UCSD-AML1 (cell line): ENCODE data around the gene RTL9.

Experiments
- DNase-seq: peaks from one replicate; lab custom pipeline; 2025; ENCODE audit not compliant: unreplicated experiment; lab: John Stamatoyannopoulos, UW

RTL9 gene

DNA sequence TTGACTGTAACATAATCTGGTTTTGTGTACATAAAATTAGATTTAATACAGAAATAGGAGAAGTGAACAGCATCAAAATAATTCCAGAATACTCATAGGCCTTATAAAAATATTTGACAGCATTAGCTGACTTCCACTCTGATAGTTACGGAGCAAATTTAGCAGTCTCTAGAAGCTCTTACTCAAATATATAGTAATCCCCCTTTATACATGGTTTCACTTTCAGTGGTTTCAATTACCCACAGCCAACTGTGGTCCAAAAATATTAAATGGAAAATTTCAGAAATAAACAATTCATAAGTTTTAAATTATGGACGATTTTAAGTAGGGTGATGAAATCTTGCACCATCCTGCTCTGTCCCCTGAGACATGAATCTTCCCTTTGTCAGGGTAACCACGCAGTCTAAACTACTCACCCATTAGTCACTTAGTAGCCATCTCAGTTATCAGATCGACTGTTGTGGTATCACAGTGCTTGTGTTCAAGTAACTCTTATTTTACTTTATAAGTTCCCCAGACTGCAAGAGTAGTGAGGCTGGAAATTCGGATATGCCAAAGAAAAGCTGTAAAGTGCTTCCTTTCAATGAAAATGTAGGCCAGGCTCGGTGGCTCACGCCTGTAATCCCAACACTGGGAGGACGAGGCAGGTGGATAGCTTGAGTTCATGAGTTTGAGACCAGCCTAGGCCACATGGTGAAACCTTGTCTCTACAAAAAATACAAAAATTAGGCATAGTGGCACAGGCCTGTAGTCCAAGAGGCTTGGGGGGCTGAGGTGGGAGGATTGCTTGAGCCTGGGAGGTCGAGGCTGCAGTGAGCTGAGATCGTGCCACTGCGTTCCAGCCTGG is 17.2 kb upstream of the RTL9 start:
- DNase-seq, result no peak

DNA sequence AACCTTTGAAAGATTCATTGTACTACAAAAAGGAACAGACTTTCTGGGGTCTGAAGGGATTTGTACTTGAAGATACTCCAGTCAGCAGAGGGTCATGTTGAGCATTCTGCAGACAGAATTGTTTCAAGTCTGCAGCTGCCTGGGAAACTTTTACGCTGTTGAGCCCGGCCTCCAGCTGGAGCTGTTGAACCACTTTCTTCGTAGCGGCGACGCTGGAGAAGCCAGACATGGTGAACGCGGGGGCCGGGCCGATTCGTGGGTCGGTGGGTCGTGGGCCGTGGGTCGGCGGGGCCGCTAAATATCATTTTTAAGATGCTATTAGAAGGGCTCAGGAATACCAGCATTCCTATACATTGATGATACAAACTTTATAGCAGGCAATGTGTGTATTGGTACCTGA is 12.0 kb upstream of the RTL9 start:
- DNase-seq, result no peak

DNA sequence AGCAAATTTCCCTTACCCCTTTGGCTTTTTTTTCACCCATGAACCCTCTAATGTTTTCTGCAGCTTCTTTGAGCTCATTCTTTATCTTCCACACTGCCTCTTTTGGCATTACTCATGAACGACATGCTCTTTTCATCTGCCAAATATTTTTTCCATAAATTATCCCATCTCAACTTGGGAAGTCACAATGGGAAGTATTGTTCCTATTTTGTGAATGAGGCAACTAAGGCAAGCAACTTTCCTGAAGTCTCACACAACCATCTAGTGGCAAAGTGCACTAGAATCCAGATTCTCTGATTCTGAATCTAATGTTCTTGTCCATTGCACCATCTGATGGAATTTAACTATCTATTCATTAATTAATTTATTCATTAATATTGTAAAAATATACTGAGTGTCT is 625 bp downstream of the RTL9 start:
- no peak for DNase-seq

DNA sequence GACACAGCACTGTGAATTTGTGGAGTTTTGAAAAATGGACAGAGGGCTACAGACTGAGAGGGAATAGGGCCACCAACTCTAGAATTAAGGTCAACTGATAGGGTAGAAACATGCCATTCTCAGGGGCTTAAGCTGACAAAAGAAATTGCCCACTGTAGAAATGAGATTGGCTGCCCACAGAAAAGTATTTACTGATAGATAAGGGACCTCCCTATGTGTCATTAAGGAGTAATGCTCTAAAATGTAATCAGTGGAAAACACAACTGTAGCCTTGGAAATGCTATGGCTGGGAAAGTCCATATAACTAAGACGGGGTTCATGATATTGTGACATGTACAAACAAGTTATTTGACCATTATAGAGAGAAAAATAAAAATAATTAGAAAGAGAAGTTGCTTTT is 4.6 kb downstream of the RTL9 start:
- no peak for DNase-seq

DNA sequence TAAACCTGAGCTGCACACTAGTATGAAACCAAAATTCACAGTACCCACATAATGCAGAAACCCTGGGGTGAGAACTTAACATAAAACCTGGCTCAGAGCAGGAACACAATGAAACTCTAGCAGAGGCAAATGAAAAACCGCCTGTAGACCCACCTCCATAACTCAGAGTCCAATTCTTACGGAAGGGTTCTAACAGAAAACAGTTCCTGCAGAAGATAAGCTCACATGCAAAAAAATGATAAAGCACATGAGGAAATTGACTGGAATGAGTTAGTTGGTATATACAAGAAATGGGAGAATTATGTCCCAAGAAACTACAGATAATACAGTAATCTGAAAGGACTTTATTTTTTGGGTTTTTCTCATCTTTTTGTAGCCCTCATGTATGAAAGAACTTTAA is 14.7 kb downstream of the RTL9 start:
- DNase-seq, result no peak

DNA sequence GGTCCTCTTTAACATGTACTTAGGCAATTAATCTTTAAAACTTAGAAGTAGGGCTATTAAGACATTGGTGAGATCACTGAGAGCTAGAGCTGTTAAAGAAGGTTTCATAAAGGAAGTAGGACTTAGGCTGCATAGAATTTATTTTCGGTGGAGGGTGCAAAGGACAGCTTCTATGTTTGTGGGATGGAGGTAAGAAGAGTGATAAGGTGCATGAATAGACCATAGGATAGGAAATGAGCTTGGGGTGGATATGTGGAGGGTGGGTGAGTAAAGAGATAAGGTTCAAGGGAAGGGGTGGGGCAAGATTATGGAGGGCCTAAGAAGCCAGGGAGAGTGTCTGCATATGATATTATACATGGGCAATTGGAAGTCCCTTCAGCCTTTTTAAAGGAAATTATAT is 15.9 kb downstream of the RTL9 start:
- no peak for DNase-seq

DNA sequence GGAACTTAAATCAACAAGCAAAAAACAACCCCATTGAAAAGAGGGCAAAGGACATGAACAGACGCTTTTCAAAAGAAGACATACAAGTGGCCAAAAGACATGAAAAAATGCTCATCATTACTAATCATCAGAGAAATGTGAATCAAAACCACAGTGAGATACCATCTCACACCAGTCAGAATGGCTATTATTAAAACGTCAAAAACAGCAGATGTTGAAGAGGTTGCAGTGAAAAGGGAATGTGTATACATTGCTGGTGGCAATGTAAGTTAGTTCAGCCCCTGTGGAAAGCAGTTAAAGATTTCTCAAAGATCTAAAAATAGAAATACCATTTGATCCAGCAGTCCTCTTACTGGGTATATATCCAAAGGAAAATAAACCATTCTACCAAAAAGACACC is 22.6 kb downstream of the RTL9 start:
- DNase-seq, result no peak

DNA sequence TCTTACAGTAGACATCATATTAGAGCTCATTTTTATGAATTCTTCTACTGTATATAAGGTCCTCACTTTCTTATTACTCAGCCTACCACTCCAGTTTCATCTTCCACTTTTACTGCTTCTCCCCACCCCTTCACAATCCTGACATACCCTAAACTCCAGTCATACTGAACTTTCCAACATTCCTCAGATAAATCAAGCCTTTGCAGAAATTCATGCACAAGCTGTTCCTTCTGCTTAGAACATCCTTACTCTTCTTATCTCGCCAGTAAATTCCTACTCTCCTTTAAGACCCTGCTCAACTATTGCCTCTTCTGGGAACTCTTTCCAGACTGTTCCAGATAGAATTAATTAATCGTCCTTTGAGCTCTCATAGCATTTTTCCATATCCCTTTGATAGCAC is 24.8 kb downstream of the RTL9 start:
- DNase-seq, result no peak

DNA sequence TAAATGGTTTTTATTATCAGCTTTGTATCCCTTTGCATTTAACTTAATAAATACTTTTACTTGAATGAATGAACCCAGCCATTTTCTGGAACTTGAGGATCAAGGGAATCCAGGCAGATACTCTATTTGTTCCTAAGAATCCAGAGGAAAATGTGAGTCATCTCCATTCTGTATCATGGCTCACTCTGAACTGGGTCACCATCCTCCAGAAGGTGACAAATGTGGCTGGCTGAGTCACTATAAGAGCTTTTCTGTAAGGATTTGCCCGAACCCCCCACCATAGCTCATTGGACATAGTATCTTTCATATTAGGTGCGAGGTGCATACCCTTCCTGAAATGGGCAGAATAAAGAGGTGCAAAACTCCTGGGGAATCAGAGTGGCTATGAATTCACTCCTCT is 25.8 kb downstream of the RTL9 start:
- no peak for DNase-seq

DNA sequence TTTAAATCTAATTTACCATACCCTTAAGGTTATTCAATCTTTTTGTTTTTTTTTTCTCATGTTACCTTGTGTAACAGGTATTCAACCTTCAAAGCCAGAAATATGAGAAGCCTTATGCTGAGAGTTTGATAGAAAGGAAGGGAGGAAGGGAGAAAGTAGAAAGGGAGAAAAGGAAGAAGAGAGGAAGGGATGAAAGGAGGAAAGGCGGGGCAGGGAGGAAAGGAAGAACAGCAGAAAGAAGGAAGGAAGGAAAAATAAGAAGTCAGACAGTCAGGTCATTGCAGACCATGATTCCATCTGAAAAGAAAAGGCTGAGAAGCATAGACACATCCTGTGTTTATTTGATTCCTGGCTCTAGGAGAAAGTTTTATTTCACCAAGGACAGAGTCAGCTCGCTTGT is 30.9 kb downstream of the RTL9 start:
- no peak for DNase-seq

DNA sequence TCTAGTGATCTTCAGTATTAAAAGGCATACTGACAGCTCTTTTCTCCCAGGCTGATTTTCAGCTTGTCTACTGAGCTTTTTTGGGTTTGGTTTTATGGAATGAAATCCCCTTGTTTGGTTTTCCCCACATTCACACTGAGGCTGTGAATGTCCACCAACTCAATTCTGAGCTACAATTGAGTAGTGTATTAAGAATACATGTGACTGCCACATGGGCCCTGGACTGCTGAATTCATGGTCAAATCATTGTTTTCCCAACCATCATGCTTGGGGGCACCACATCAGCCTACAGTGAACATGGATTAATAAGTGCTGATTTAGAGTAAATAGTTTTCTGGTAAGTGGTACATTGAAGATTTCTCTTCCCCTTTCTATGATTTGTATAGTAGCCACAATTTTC is 32.4 kb downstream of the RTL9 start:
- DNase-seq, result no peak

DNA sequence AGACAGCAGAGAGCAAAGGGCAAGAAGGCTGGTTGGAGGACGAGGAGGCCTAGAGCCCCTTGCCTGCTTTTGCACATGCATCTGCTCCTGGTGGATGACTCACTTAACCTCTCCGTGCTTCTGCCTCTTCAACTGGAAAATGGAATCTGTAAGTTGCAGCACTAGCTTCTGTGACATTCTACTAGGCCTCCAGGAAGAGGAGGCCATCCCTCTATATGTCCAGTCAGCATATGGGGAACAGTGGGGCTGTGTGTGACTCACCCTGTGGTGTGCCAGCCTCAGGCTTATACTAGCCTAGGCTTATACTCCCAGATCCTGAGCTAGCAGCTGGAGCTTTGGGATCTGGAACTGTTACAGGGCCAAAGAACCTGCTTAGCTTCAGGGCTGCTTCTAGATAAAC is 36.0 kb downstream of the RTL9 start:
- DNase-seq, result no peak

DNA sequence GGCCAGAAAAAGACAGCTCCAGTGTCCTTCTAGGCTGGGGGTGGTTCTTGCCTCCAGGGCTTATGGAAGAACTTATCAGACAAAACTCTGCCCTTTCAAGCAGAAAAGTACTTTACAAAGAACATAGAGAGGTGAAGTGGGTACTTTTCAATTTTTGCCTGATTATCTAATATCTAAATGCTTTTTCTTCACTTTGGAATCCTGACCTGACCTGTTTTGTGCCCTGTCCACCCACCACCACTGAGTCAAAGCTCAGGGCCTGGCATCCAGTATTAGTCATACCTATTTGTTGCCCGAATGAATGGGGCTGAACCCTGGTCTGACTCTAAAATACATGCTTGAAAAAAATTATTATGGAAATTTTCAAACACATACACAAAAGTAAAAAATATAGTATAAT is 37.2 kb downstream of the RTL9 start:
- no peak for DNase-seq

DNA sequence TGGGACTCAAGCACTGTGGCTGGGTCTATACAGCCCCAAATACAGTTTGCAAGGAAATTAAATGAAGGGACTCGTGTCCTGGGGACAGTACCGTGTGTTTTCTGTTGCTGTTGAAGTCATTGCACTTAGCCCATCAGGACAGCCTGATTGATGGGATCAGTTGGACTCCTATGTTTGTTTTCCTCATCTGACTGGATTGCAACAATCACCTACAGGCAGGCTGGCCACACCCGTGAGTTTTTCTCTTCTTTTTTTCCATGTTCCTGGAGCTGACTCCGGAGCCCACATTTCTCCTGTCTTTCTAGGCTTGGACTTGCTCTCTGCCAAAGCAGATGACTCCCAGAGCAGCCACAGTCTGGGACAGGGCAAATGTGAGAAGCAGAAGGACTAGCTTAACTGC is 38.1 kb downstream of the RTL9 start:
- DNase-seq, result no peak

DNA sequence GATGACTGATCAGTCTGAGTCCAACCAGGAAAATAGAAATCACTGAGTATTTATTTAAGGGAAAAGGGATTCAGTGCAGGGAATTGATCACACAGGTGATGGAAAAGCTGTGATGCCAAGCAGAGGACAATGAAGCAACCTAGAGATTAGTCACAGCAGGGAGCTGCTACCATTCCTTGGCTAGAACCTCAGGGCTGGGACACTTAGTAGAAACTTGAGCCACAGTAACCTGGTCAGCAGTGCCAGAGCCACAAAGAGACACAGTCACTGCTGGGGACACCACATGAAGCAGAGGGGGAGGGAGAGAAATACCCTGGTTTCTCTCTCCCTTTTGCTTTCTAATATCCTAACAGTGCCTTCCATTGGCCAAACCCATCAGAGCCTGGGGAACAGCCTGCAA is 38.7 kb downstream of the RTL9 start:
- no peak for DNase-seq

DNA sequence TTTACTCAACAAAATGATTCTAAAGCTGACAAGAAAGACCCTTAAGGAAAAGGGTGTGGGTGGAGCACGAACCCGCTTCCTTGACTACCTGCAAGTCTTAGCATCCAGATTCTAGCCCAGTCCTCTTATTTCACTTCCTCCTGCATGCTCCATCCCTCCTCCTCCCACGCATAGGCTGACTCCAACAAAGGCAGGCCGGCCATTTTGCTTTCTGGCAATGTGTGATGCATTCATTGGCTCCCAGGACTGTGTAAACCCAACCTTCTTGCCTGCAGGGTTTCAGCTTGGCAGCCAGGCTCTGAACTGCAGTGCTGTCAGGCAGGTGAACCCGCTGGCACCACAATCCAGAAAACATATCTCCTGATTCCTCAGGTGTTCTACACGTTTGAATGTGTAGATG is 39.3 kb downstream of the RTL9 start:
- no peak for DNase-seq

DNA sequence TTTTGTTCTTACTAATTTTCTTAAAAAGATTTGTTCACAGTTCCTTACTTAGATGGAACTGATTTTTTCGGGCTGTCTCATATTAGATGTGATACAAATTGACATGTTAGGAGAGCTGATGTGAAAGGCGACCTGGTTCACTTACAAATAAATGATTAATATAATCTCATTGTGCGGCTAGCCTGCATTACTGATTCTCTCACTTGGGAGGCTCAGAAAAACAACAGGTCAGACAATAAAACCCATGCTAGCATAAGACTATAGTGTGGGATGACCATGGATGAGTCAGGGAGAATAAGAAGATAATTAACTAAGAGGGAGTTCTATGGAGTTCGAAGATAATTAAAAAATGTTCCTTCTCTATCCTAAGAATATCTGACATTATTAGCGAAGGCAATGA is 40.8 kb downstream of the RTL9 start:
- no peak for DNase-seq

DNA sequence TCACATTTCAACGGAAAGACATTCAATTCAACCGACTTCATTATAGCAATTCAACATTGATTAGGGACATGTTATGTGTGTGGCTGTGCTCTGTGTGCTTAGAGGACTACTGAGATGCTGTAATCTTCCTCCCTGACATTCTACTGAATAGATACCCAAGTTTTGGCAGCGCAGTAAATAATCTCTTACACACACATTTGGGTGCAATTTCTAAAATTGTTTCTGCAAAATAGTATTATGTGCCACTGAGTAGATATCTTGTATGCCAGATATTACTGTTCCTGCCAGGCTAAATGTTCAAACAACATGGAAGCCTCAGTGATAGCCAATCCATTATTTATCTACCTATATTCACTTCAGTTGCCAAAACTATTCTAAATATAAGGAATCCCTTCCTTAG is 41.3 kb downstream of the RTL9 start:
- no peak for DNase-seq

DNA sequence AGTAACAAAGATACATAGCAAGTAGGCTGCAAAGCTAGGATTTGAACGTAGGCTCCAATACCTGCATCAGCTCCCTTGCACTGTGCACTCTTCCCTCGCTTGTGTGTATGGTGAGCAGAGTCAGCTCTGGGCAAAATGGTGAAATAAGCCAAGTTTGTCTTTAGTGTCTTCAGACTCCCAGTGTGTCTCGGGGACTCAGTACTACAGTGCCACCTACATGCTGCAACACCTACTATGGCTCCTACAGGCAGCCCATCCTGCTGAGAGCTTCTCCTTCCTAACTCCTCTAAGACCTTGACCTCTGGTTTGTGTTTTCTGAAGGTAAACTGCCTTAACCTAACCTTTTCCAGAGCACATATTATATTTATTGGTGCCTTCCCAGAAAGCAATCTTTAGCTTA is 42.5 kb downstream of the RTL9 start:
- DNase-seq, result no peak

DNA sequence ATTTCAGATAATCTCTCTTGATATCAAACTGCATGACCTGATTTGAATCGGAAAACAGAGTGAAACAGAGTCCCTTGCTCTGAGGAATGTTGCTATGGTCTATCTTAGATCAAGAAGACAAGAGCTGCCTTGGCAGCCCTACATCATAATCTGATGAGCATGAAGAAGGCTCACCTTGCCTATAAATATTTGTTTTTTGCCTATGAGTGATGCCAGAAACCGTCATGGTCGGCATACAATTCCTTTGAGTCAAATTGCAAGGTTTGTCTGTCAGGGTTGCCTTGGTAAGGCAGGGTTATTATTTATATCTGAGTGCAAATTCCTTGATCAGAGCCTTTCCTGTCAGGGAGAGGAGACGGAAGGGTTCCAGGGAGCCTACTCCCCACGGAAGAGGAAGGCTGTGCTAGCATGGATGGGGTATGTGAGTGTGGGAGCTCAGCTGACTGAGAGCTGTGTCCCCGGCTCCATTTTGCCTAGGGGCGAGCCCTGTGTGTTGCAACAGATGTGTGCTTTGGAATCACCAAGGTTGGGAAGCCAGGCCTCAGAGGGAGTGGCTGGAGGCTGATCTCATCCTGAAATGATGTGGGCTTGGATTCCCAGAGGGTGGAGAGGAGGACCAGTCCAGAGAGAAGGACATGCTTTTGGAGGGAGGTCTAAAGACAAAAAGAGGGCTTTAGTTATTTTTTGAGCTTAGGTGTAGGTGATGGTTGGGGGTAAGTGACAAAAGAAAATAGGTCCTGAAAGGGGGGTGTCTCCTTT is 43.6 kb downstream of the RTL9 start:
- no peak for DNase-seq

DNA sequence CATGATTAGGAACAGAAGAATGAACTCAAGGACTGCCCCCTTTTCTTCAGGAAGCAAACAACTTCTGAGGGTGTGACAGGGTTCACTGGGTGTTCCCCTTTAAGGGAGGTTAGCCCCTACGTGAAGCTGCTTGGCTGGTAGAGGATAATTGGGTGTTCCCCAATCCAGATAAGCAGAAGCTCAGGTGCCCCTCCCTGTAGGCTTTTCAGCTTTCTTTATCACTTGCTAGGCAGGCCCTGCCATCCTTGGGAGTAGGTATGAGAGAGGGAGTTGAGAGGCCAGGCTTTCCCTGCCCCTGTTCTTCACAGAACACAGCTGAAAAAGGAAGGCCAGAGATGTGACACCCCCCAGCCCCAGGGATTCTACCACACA is 44.2 kb downstream of the RTL9 start:
- no peak for DNase-seq

DNA sequence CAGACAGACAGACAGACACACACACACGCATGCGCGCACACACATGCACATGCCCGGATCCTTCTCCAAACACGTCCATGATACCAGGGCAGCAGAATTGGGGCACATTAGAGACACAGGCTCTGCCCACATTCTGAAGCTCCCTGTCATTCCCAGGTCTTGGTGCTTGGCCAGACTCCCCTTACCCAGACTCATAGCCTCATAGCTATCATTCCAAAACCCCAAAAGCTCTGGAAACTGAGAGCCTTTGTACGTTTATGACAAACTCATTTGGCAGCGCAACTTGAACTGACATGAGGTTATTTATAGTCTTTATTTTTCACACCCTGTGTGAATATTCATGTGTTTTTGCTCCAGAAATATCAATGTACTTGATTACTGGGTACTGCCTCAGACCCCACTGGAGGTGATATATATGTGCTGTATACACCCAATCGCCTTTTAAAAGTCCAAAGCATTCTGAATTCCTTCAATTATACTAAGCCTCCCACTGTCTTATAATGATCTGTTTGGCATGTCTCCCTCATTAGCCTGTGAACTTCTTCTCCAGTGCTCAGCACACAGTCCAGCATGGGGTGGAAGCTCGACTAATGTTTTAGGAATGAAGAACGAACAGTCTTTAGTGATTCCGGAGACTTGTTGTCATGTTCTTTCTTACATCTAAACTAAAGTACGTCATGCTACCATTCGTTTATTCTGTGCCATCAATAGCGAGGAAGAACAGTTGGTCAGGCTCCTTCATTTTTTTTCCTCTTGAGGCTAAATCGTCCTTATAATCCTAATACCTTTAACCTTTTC is 45.0 kb downstream of the RTL9 start:
- no peak for DNase-seq
